Subcutaneous abdominal adipose tissue (tissue), 5 donors: ENCODE data around the gene TMPRSS13.

Experiments
- H3K27ac ChIP-seq: one replicate; pipeline ENCODE4 v1.7.0; 2013; ENCODE audit warnings: low read depth, mild to moderate bottlenecking, inconsistent platforms, low read length, moderate library complexity
- H3K27me3 ChIP-seq, 5 donors: one replicate each; pipeline ENCODE4 v1.7.0; 2013; ENCODE audit warnings: low read length in 5 of 5, inconsistent platforms in 1 of 5; ENCODE audit not compliant: control insufficient read depth in 5 of 5, insufficient read depth in 4 of 5
- H3K36me3 ChIP-seq, 5 donors: one replicate each; pipeline ENCODE4 v1.7.0; 2013; ENCODE audit warnings: low read length in 5 of 5; ENCODE audit not compliant: control insufficient read depth in 5 of 5, insufficient read depth in 5 of 5
- H3K4me1 ChIP-seq, 5 donors: one replicate each; pipeline ENCODE4 v1.7.0; 2013; ENCODE audit warnings: low read length in 5 of 5, mild to moderate bottlenecking in 3 of 5, moderate library complexity in 1 of 5; ENCODE audit not compliant: control insufficient read depth in 5 of 5, insufficient read depth in 5 of 5
- H3K4me3 ChIP-seq, 5 donors: one replicate each; pipeline ENCODE4 v1.7.0; 2013; ENCODE audit warnings: low read length in 5 of 5, low read depth in 1 of 5
- H3K9ac ChIP-seq, 5 donors: one replicate each; pipeline ENCODE4 v1.7.0; 2013; ENCODE audit warnings: low read length in 5 of 5, mild to moderate bottlenecking in 4 of 5, moderate library complexity in 3 of 5
- H3K9me3 ChIP-seq, 5 donors: one replicate each; pipeline ENCODE4 v1.7.0; 2013; ENCODE audit warnings: low read length in 5 of 5; ENCODE audit not compliant: control insufficient read depth in 5 of 5
- donor health status: healthy.
- donor health status: healthy.
- donor health status: healthy.
- donor health status: healthy.
- donor health status: healthy.

The TMPRSS13 gene

GRCh38 chr11:117970400-117971024 is 41.3 kb upstream of the TMPRSS13 start:
- Histone ChIP-seq H3K36me3 (no peaks in the 10 kb centered on the region), H3K4me3 (no peak overlapping the region), H3K9me3 (no peaks in the 10 kb centered on the region), H3K9ac (no peak overlapping the region), H3K27me3 (peaks cover 0 to 12% (median 0%) of the 10 kb centered on the region in 5 donors), H3K27ac (no peak overlapping the region), H3K4me1 (peaks cover 0 to 20% (median 4%) of the 10 kb centered on the region in 5 donors)

- Histone ChIP-seq H3K4me3 (no peak overlapping the region), H3K9ac (no peak overlapping the region)
Measured at GRCh38 chr11:117969160-117969991, 40.2 kb upstream of the TMPRSS13 start.

GRCh38 chr11:117966908-117967307 is 37.7 kb upstream of the TMPRSS13 start:
- Histone ChIP-seq H3K4me1 (peaks cover 0 to 10% (median 0%) of the 10 kb centered on the region in 5 donors), H3K9ac (no peak overlapping the region), H3K27ac (no peak overlapping the region), H3K4me3 (no peak overlapping the region), H3K9me3 (no peaks in the 10 kb centered on the region), H3K27me3 (peaks cover 0 to 9% (median 0%) of the 10 kb centered on the region in 5 donors), H3K36me3 (no peaks in the 10 kb centered on the region)

More at GRCh38 chr11:117969160-117969991, 40.2 kb upstream of the TMPRSS13 start:
- no peaks in the 10 kb centered on the region for H3K36me3 ChIP-seq
- H3K4me1 ChIP-seq, result peaks cover 0 to 20% (median 4%) of the 10 kb centered on the region in 5 donors
- no peaks in the 10 kb centered on the region for H3K9me3 ChIP-seq
- H3K27me3 ChIP-seq, result peaks cover 0 to 12% (median 0%) of the 10 kb centered on the region in 5 donors
- H3K27ac ChIP-seq, result no peak overlapping the region

- Histone ChIP-seq H3K27ac (no peak overlapping the region), H3K9ac (no peak overlapping the region), H3K9me3 (no peaks in the 10 kb centered on the region), H3K4me3 (no peak overlapping the region), H3K4me1 (no peaks in the 10 kb centered on the region), H3K27me3 (peaks cover 0 to 3% (median 0%) of the 10 kb centered on the region in 5 donors), H3K36me3 (no peaks in the 10 kb centered on the region)
Measured at GRCh38 chr11:117962826-117963225, 33.6 kb upstream of the TMPRSS13 start.

GRCh38 chr11:117961896-117962295 is 32.7 kb upstream of the TMPRSS13 start:
- Histone ChIP-seq H3K9me3 (no peaks in the 10 kb centered on the region), H3K36me3 (no peaks in the 10 kb centered on the region), H3K27me3 (peaks cover 0 to 3% (median 0%) of the 10 kb centered on the region in 5 donors), H3K4me3 (no peak overlapping the region), H3K9ac (no peak overlapping the region), H3K27ac (no peak overlapping the region), H3K4me1 (no peaks in the 10 kb centered on the region)

GRCh38 chr11:117960406-117960805 is 31.2 kb upstream of the TMPRSS13 start:
- H3K9ac ChIP-seq, result no peak overlapping the region
- H3K27me3 ChIP-seq, result peaks cover 0 to 3% (median 0%) of the 10 kb centered on the region in 5 donors
- H3K4me1 ChIP-seq, result no peaks in the 10 kb centered on the region
- no peaks in the 10 kb centered on the region for H3K9me3 ChIP-seq
- no peak overlapping the region for H3K4me3 ChIP-seq
- H3K27ac ChIP-seq, result no peak overlapping the region
- no peaks in the 10 kb centered on the region for H3K36me3 ChIP-seq

- Histone ChIP-seq H3K27me3 (peaks cover 0 to 3% (median 0%) of the 10 kb centered on the region in 5 donors), H3K4me3 (no peak overlapping the region), H3K9me3 (no peaks in the 10 kb centered on the region), H3K36me3 (no peaks in the 10 kb centered on the region), H3K27ac (no peak overlapping the region), H3K4me1 (no peaks in the 10 kb centered on the region), H3K9ac (no peak overlapping the region)
Measured at GRCh38 chr11:117959438-117960149, 30.4 kb upstream of the TMPRSS13 start.

GRCh38 chr11:117958949-117959348 is 29.7 kb upstream of the TMPRSS13 start:
- Histone ChIP-seq H3K27ac (no peak overlapping the region), H3K36me3 (no peaks in the 10 kb centered on the region)

GRCh38 chr11:117953024-117953671 is 23.9 kb upstream of the TMPRSS13 start:
- Histone ChIP-seq H3K9me3 (no peaks in the 10 kb centered on the region), H3K4me1 (peaks cover 3 to 29% (median 16%) of the 10 kb centered on the region in 5 donors), H3K27me3 (peaks cover 0 to 4% (median 0%) of the 10 kb centered on the region in 5 donors), H3K4me3 (no peak overlapping the region), H3K27ac (no peak overlapping the region), H3K36me3 (no peaks in the 10 kb centered on the region), H3K9ac (no peak overlapping the region)

More at GRCh38 chr11:117958949-117959348, 29.7 kb upstream of the TMPRSS13 start:
- no peak overlapping the region for H3K4me3 ChIP-seq
- no peaks in the 10 kb centered on the region for H3K9me3 ChIP-seq
- H3K9ac ChIP-seq, result no peak overlapping the region
- peaks cover 0 to 3% (median 0%) of the 10 kb centered on the region in 5 donors for H3K27me3 ChIP-seq
- H3K4me1 ChIP-seq, result no peaks in the 10 kb centered on the region
